ENCODE data around the gene ATP2C1. TPM values are rescaled to one million over a fixed set of nuclear protein-coding genes. Genes with fewer than 3 reads are reported as not detected.

ATP2C1 gene
- total and polyA plus RNA-seq, 2 experiments from 2014 or later: 31.5 to 99.4 TPM

DNA sequence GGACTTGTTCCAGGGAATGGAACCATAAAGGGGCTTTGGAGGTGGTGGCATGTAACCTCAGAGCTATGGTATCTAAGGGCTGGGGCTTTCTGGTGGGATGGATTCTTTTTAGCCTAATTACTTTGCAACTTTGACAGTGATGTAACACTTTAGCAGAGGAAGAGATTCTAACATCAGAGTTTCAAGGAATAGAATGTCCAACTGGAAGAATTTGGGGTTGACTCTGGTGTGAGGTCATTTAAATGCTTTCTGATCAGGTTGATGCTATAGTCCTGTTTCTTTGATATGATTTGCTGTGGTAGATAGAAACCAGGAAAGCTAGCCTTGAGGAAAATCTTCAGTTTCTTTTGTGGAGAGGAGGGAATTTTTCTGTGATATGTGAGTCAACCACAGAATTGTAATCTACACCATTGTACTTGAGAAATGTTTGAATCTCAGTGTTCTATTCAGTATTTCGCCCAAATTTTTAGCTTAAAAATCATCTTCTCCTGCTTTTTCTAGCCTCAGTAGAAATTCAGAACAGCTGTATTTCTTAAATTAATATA lies 40.0 kb downstream of the ATP2C1 start:
- Histone ChIP-seq H3K4me1 (ENCODE audit: insufficient read depth) (no peaks in the 10 kb centered on the region), H3K79me2 (peaks cover 11% of the 10 kb centered on the region), H3K4me2 (no peak overlapping the region), H3K36me3 (replicated peaks; ENCODE audit: insufficient read depth, low read depth) (no peaks in the 10 kb centered on the region), H3K27me3 (no peaks in the 10 kb centered on the region), H3K4me3 (no peak overlapping the region), H3K9me3 (ENCODE audit: low read depth) (no peaks in the 10 kb centered on the region), H3K9me2 (replicated peaks; ENCODE audit: insufficient read depth) (no peaks in the 10 kb centered on the region), H2AFZ (no peak overlapping the region), H4K20me1 (ENCODE audit: insufficient read depth, poor library complexity, severe bottlenecking) (no peaks in the 10 kb centered on the region), H3K27ac (no peak overlapping the region)
- no peak for TF ChIP-seq EZH2 (IDR thresholded peaks at IDR 0.05; ENCODE audit: borderline replicate concordance)
- TF ChIP-seq, protein P1, sequence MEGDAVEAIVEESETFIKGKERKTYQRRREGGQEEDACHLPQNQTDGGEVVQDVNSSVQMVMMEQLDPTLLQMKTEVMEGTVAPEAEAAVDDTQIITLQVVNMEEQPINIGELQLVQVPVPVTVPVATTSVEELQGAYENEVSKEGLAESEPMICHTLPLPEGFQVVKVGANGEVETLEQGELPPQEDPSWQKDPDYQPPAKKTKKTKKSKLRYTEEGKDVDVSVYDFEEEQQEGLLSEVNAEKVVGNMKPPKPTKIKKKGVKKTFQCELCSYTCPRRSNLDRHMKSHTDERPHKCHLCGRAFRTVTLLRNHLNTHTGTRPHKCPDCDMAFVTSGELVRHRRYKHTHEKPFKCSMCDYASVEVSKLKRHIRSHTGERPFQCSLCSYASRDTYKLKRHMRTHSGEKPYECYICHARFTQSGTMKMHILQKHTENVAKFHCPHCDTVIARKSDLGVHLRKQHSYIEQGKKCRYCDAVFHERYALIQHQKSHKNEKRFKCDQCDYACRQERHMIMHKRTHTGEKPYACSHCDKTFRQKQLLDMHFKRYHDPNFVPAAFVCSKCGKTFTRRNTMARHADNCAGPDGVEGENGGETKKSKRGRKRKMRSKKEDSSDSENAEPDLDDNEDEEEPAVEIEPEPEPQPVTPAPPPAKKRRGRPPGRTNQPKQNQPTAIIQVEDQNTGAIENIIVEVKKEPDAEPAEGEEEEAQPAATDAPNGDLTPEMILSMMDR (IDR thresholded peaks at IDR 0.05; ENCODE audit: poor library complexity): no peak
- no peak for DNase-seq (ENCODE audit: low spot score)
- WGBS (ENCODE audit: low lambda C conversion rate, missing lambda C conversion rate): 86% methylated on average over 1 of the region's 1 CpG

DNA sequence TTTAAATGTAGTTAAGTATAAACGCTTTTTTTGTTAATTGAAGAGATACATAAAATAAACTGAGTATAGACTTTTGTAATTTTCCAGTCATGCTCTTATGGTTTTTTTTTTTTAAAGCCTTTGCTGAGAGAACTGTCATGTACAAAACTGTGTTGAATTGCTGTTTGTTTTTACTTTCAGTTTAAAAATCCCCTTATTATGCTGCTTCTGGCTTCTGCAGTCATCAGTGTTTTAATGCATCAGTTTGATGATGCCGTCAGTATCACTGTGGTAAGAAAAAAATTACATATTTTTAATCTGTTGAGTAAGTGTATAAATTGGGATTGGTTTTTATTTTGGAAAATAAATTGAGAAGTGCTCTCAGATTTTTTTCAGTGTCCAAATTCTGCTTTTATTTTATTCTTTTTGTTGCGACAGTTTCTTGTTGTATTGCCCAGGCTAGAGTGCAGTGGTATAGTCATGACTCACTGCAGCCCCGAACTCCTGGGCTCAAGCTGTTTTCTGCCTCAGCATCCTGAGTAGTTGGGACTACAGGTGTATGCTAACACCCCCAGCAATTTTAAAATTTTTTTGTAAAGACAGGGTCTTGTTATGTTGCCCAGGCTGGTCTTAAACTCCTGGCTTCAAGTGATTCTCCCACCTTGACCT lies 40.7 kb downstream of the ATP2C1 start:
- Histone ChIP-seq H3K4me3 (no peak overlapping the region), H3K27ac (no peak overlapping the region), H3K9me2 (replicated peaks; ENCODE audit: insufficient read depth) (no peaks in the 10 kb centered on the region), H4K20me1 (ENCODE audit: insufficient read depth, poor library complexity, severe bottlenecking) (no peaks in the 10 kb centered on the region), H3K27me3 (no peaks in the 10 kb centered on the region), H3K36me3 (replicated peaks; ENCODE audit: insufficient read depth, low read depth) (no peaks in the 10 kb centered on the region), H3K4me1 (ENCODE audit: insufficient read depth) (no peaks in the 10 kb centered on the region), H3K4me2 (no peak overlapping the region), H3K9me3 (ENCODE audit: low read depth) (no peaks in the 10 kb centered on the region), H3K79me2 (peaks cover 7% of the 10 kb centered on the region), H2AFZ (no peak overlapping the region)
- 100% methylated on average over 4 of the region's 4 CpGs for WGBS (ENCODE audit: low lambda C conversion rate, missing lambda C conversion rate)
- DNase-seq (ENCODE audit: low spot score): no peak
- no peak for TF ChIP-seq EZH2phosphoT487 (IDR thresholded peaks at IDR 0.05; ENCODE audit: low read depth, severe bottlenecking, unreplicated experiment)
- TF ChIP-seq, protein P1 (IDR thresholded peaks at IDR 0.05; ENCODE audit: poor library complexity): no peak
- no peak for TF ChIP-seq EZH2 (IDR thresholded peaks at IDR 0.05; ENCODE audit: borderline replicate concordance)

DNA sequence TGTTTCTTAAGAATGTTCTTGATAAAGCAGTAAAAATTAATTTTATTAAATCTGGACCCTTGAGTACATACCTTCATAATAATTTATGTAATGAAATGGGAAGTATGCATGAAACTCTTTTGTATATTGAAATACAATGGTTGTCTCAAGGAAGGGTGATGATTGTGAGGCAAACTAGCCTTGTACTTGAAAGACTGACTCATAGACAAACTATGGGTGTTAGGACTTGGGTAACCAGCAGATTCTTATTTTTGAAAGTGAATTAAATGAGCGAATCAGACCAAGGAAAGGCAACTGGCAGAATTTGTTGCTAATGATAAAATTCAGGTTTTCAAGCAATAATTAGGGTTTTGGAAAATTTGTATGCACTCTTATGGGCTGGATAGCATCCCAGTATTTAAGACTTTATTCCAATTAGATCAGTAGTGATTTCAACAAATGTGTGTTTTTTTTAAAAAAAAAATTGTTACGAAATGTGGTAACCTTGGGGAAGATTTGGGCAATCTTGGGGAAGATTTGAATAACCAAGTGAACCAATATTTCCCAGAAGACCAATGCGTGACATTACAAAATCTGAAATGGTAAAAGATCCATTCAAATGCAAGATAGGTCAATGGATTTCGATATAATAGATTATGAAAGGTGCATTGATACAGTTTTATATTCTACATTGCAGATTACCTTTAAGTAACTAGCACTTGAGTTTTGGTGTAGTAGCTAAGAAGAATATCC lies 42.0 kb downstream of the ATP2C1 start:
- Histone ChIP-seq H3K27ac (no peak overlapping the region), H3K27me3 (no peaks in the 10 kb centered on the region), H4K20me1 (ENCODE audit: insufficient read depth, poor library complexity, severe bottlenecking) (no peaks in the 10 kb centered on the region), H3K4me2 (no peak overlapping the region), H3K9me3 (ENCODE audit: low read depth) (no peaks in the 10 kb centered on the region), H2AFZ (no peak overlapping the region), H3K79me2 (no peaks in the 10 kb centered on the region), H3K9me2 (replicated peaks; ENCODE audit: insufficient read depth) (no peaks in the 10 kb centered on the region), H3K4me3 (no peak overlapping the region), H3K4me1 (ENCODE audit: insufficient read depth) (no peaks in the 10 kb centered on the region), H3K36me3 (replicated peaks; ENCODE audit: insufficient read depth, low read depth) (no peaks in the 10 kb centered on the region)
- 98% methylated on average over 4 of the region's 4 CpGs for WGBS (ENCODE audit: low lambda C conversion rate, missing lambda C conversion rate)
- TF ChIP-seq EZH2phosphoT487 (IDR thresholded peaks at IDR 0.05; ENCODE audit: low read depth, severe bottlenecking, unreplicated experiment): no peak
- TF ChIP-seq, protein P1 (IDR thresholded peaks at IDR 0.05; ENCODE audit: poor library complexity): no peak
- no peak for TF ChIP-seq EZH2 (IDR thresholded peaks at IDR 0.05; ENCODE audit: borderline replicate concordance)
- DNase-seq (ENCODE audit: low spot score): no peak

All from hepatocyte (in vitro differentiated cells).